Inflammatory macrophage treated with lipopolysaccharide for 4 hours (primary cell): Measurements from ENCODE around the gene GCK.

ENCODE experiments used
- DNase-seq: peaks from one replicate; pipeline ENCODE4 v3.0.0-alpha.2; 2020

Gene GCK

DNA sequence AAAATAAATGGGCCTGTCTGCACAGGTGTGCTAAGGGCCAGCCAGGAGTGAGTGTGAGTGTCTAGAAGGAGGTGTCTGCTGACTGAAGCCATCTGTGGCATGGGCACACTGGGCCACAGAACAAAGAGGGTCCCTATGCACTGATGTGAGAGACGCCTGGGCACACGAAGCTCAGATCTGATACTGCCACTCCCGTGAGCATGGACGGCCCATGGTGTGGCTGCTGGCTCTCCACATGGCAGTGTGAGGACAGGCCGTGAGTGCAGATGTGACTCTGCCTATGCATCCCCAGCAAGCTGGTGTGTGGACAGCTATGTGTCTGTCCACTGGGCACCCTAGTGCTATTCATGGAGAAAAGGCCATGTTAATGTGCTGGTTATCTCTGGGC is 35.3 kb downstream of the GCK start:
- DNase-seq, result no peak

DNA sequence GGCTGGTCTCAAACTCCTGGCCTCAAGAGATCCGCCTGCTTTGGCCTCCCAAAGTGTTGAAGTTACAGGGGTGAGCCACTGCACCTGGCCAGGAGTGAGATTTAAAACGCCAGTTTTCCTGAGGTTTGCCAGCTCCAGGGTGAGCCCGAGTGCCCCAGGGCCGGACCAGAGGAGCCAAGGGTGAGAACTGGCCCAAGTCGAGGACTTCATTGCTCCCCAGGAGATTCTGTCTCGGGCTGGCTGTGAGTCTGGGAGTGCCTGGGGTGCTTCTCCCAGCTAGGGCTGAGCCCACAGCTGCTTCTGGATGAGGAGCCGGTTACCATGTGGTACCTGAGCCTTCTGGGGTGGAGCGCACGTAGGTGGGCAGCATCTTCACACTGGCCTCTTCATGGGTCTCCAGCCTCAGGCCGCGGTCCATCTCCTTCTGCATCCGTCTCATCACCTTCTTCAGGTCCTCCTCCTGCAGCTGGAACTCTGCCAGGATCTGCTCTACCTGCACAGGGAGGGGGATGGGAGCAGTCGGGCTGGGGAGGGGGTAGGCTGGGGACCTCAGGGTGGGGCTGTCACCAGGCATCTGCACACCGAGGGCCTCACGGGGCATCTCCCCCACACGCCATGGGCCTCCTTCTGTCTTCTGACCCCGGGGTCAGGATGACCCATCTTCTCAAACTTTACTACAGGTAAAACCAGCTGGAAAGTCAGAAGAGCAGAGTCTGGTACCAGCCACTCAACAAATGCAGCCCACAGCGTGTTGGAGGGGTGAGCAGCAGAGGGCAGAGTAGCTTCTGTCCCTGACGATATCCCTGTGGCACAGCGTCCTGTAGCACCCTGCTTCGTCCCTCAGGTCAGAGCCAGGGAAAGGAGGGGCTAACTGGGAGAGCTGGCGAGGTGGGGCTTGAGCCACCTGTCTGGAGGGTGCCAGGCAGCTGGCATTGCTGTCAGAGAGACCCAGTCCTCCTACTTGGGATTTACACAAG is 36.0 kb downstream of the GCK start:
- DNase-seq, result no peak

- no peak for DNase-seq
Measured at GRCh38 chr7:44151956-44152355, 37.3 kb downstream of the GCK start.

- DNase-seq, result no peak
Measured at GRCh38 chr7:44150966-44151941, 38.0 kb downstream of the GCK start.

DNA sequence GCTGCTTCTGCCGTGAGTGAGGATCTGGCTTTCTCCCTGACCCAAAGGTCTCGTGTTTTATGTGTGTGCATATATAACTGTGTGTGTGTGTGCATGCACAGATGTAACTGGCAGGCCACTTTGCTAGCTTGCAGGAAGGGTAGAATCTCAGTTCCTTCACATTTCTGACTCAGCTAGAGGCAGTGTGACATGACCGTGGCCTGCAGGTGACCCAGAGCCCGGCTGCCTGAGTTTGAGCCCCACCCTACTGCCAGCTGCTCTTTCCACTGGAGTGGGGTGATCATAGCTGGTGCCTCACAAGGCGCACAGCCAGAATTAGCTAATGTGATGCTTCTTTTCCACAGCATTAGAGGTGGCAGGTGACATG is 38.8 kb downstream of the GCK start:
- DNase-seq, result no peak

DNA sequence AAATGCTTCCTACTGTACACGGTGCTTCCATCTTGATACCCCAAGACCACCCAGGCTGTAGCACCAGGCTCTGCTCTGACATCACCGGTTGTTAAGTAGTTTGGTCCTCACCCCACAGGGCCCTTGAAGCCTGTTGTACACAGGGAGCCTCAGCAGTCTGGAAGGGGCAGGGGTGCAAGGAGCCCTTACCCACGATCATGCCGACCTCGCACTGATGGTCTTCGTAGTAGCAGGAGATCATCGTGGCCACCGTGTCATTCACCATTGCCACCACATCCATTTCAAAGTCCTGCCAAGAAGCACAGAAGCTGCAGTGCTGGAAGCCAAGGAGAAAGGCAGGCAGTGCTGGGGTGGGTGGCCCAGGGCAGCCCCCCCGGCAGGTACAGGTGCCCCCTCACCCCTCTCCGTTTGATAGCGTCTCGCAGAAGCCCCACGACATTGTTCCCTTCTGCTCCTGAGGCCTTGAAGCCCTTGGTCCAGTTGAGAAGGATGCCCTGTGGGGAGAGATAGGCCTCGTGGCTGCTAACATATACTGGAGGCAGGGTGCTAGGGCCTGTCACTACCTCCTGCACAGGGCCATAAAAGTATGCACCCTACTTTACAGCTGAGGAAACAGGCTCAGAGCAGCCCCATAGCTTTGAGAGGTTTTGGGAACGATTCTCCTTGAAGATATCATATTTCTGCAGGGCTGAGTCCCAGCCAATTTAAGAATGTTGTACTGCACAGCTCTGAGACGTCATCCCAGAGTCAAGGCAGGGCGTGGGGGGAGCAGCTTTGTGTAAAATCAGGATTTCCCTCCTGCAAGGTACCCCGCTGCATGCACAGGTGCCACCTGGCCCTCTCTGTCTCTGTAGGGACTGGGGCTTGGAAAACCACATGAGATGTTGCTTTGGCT is 39.4 kb downstream of the GCK start:
- no peak for DNase-seq

- DNase-seq, result no peak
Measured at GRCh38 chr7:44148961-44149536, 40.2 kb downstream of the GCK start.

GRCh38 chr7:44148166-44148565 is 41.1 kb downstream of the GCK start:
- no peak for DNase-seq

- DNase-seq, result no peak
Measured at GRCh38 chr7:44147026-44147991, 41.9 kb downstream of the GCK start.

DNA sequence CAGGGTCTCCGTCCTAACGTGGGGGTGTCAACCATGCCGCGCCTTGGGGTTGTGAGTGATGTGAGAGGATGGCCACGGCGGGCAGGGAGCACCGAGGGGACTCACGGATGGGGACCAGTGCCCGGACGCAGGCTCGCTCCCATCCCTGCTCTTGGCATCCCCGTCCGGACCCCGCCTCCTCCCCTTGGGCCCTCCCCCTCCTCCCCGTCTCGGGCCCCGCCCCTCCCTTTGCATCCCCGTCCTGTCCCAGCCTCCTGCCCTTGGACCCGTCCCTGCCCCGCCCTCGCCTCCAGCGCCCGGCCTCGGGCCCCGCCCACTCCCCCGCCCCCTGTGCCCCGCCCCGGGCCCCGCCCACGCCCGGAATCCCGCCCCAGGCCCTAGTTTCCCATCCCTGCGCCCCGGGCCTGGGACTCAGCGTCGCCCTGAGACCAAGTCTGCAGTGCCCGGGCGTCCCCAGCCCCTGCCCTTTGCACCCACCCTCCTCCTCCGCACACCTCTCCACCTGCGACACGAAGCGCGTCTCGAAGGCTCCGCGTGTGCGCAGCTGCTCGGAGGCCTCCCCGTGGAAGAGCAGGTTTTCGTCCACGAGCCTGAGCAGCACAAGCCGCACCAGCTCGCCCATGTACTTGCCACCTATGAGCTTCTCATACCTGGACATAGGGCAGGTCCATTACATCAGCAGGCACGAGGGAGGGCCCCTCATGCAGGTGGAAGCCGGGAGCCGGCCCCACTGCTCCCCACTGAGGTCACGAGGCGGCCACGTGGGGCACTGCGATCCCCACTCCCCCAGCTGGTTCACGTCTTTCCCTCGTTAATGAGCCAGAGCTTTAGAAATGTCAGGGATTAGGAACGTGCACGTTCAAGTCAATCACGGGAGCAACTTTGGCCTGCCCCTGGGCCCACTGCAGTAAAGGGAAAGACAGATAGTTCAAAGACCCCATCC is 43.0 kb downstream of the GCK start:
- peak; percentile 21 for DNase-seq

GRCh38 chr7:44145479-44145968 is 43.7 kb downstream of the GCK start:
- DNase-seq, result no peak

- no peak for DNase-seq
Measured at GRCh38 chr7:44144968-44145478, 44.2 kb downstream of the GCK start.

DNA sequence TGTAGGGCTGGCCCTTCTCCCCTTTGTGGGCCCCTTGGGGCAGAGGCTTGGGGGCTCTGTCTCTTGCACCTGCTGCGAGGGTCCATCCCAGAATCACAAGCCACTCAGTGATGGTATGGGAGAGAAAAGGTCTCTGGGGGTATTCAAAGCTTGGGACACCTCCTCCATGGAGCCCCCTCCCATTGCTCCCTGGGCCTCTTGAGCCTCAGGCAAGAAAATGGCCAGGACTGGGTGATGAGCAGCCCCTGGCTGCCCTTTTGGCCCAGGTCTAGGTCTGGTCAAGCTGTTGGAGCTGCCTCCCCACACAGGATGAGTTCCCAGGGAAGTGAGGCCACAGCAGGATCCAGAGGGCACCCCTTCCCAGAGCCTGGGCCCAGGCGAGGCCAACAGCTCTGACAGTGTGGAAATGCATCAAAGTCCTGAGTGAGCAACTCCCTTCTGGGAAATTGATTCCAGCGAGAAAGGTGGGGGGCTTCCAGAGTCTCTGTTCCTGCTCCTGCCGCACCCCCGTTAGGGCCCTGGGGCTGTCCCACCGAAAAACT is 44.7 kb downstream of the GCK start:
- no peak for DNase-seq

GRCh38 chr7:44143646-44144250 is 45.5 kb downstream of the GCK start:
- DNase-seq, result no peak

DNA sequence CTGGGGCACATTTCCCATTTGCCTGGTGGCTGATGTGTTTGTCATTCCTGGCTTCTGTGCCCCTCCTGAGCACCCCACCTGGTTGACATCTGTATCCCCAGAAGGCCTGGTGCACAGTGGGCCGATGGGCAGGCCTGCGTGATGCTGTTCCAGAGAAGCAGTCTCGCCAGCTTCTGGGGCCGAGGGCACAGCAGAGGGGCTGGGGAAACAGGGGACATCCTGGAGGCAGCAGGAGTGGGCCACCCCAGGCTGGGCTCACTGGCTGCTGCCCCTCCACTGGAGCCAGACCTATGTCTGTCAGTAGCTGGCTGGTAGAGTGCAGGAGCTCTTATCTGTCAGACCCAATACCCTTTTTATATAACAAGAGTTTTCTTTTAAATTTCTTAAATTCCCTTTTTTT is 47.2 kb downstream of the GCK start:
- DNase-seq, result no peak

GRCh38 chr7:44141221-44141850 is 47.9 kb downstream of the GCK start, which contains the start of gene MYL7:
Gene MYL7, minus strand, starts transcription at chr7:44141332. Its CDS starts 27 bp downstream, at chr7:44141305.
- DNase-seq, result no peak

DNA sequence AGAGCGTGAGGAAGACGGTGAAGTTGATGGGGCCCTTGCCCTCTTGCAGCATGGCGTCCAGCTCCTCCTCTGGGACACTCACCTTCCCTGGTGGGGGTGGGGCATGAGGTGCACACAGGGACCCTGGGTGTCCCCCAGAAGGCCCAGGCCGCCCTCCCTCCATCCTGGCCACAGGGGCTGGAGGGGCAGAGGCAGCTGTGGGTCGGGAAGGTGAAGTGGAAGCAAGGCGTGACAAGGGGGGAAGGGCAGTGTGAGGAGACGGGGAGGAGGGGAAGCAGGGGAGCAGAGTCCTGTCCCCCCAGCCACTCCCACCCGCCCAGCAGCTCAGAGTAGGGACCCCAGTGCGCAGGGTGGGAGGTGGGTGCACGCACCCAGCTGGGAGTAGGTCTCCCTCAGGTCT is 48.9 kb downstream of the GCK start:
- DNase-seq, result no peak
